ENCODE results near the gene TAF4.

DNA sequence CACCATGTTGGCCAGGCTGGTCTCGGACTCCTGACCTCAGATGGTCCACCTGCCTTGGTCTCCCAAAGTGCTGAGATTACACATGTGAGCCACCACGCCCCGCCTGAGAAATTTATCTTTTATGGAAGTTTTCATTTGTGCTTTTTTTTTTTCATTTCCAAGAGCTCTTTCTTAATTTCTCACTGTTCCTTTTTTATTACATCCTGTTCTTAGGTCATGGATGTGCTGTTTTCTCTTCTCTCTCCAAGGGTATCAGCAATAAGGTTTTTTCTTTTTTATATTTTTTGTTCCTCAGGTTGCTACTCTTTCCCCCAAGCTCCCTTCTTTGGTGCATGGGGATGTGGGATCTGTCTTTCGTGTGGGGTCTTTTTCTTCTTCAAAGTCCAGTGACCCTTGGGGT lies 35.4 kb upstream of the TAF4 start:
- TF ChIP-seq NFRKB (IDR thresholded peaks at IDR 0.05) = no peak
- TF ChIP-seq FOXM1 (IDR thresholded peaks at IDR 0.05; ENCODE audit: borderline replicate concordance) = no peak

Measured in HEK293T (cell line).